Anterior cingulate cortex (tissue), 58 donors: ENCODE measurements around the gene STXBP5.
A peak's percentile ranks its signal among the peaks of the same experiment; 100 is the strongest.

Source experiments
- DNase-seq, 58 donors: peaks; one replicate each; lab custom pipeline; 2025; lab: John Stamatoyannopoulos, UW

STXBP5 gene

DNA sequence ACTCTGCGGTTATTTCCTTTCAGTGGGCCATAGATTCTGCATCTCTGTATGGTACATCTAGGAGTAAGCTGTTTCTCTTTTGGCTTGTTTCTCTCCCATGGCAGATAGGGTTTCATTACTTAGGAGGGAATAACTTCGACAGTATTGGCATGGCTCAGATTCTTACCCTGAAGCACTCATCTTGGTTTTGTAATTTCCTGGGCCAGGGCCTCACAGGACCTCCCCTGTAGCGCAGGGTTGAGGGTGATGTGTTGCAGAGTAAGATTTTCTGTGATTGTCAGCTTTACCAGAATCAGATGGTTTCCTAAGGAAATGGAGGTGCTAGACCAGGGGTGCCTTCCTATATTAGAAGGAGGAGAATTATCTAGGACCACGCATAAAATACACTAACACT lies 78.3 kb downstream of the STXBP5 start:
- DNase-seq = no peak

DNA sequence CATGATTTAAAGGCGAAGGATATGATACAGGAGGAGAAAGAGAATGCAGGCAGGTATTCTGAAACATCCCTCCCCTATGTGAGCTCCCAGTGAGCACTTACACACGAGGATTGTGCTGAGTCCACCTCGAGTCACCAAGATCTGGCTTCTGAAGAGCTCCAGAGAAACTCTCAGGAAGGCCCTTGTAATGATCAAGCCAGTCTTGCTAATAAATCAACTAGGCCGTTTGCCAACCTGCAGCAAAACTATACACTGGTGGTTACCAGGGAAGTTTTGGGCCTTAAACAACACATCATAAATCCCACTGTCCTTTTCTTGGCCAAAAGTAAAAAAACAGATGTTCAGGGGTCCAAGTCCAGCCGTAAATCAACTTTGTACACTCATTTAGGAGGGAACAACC lies 79.2 kb downstream of the STXBP5 start:
- no peak for DNase-seq

DNA sequence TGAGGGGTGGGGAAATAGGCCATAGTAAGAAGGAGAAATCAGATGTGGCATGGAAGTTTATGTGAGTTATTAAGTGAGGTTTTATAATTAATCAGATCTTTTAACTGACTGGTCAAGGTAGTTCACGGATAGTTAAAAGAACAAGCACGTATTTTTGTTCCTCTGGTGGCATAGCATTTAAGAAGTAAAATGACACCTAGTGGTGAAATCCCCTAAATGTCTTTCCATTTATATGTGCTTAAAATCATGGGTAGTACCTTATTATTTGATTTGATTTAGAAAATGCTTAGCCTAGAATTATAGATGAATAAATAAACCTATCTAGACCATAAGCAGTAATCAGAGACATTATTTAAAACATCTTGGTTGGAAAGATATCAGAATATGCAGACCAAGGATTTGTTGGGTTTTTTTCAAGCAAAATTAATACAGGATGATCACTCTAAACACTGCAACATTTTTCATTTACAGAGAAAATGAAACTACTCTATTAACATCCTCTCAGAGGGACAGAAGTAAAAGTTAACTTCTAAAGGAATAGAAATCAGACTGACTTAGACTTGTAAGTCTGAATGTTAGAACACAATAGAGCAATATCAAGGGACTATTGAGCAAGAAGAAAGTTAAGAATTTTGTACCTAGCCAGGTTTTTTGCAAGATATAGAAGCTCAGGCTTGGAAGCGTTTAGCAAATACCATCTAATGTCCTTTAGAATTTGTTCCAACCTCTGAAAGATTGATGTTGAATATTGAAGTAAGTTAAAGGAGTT lies 81.1 kb downstream of the STXBP5 start:
- DNase-seq = peak in 1 of 58 donors; percentile 1

DNA sequence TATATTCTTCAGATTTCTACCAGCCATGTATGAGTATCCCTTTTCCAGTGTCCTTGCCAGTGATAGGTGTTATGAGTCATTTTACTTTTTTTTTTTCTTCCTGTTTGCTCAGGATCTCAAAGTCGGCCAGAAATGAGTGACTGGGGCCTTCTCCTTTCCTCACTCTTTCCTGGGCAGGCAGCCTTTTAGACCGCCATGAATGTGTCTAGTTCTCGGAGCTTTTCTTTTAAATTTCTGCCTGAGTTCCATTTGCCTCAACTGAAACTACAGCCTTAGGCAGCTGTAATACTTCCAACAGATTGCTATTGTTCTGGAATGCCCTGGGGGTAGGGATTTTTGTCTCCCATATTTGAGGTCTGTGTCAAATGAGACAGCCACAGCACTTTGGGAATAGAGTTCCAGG lies 83.7 kb downstream of the STXBP5 start:
- no peak for DNase-seq

DNA sequence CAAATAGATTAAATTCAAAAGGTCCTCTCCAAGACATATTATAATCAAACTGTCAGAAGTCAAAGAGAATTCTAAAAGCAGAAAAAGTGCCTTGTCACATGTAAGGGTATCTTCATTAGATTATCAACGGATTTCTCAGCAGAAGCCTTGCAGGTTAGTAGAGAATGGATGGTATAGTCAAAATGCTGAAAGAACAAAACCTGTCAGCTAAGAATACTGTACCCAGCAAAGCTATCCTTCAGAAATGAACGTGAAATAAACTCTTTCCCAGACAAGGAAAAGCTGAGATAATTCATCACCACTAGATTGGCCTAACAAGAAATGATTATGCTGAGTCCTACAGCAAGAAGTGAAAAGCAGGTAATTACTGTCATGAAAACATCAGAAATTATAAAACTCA lies 92.9 kb downstream of the STXBP5 start:
- DNase-seq = no peak

DNA sequence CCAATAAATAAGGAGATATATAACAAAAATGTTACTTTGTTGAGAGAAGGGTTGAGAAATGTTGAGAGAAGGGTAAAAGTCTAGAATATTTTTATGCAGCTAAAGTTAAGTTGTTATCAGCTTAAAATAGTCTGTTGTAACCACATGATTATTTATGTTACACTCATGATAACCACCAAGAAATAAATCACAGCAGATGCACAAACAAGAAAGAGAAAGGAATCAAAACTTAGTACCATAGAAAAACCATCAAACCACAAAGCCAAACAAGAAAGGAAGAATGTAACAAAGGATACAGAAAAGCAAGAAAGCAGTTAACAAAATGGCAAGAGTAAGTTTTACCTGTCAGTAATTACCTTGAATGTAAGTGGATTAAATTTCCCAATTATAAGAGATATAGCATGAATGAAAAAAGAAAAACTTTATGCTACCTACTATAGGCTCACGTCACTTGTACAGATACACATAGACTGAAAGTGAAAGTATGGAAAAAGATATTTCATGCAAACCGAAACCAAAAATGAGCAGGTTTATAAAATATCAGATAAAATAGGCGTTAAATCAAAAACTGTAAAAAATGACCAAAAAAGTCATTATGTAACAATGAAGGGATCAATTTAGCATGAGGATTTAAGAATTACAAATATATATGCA lies 93.6 kb downstream of the STXBP5 start:
- DNase-seq = no peak

DNA sequence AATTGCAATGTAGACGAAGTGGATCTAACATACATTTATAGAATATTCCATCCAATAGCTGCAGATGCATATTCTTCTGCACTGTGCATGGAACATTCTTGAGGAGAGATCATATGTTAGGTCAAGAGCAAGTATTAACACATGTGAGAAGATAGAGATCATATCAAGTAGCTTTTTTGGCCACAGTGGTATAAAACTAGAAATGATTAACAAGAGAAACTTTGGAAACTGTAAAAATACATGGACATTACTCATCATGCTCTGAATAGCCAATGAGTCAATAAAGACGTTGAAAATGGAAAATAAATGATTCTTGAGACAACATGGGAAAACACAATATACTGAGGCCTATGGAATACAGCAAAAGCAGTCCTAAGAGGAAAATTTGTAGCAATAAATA lies 94.2 kb downstream of the STXBP5 start:
- no peak for DNase-seq

DNA sequence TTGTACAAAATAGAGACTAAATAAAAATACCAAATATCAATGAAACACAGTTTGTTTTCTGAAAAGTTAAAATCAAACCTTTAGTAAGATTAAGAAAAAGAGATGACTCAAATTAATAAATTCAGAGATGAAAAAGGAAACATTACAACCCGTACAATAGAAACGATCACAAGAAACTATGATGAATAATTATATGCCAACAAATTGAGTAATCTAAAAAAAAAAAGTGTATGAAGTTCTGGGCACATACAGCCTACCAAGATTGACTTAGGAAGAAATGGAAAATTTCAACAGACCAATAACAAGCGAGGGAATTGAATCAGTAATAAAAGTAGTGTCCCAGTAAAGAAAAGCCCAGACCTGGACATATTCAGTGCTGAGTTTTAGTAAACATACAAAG lies 94.8 kb downstream of the STXBP5 start:
- no peak for DNase-seq

DNA sequence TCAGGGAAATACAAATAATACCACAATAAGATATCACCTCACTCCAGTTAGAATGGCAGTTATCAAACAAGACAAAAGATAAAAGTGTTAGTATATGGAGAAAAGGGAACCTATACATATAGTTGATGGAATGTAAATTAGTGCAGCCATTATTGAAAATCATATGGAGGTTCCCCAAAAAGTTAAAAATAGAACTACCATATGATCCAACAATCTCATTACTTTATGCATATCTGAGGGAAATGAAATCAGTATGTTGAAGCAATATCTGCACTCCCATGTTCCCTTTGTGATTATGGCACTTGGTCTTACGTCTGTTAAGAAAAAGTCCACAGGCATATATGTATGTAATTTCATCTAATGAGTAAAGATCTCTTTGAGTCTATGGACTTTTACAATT lies 96.9 kb downstream of the STXBP5 start:
- DNase-seq = no peak

DNA sequence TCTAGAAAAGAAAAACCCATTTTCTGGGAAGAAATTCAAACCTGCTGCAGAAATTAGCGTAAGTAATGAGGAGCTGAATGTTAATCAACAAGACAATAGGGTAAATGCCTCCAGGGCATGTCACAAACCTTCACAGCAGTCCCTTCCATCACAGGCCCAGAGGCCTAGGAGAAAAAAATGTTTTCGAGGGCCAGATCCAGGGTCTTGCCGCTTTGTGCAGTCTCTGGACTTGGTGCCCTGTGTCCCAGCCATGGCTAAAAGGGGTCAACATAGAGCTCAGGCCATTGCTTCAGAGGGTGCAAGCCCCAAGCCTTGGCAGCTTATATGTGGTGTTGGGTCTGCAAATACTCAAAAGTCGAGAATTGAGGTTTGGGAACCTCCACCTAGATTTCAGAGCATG lies 99.8 kb downstream of the STXBP5 start:
- no peak for DNase-seq

DNA sequence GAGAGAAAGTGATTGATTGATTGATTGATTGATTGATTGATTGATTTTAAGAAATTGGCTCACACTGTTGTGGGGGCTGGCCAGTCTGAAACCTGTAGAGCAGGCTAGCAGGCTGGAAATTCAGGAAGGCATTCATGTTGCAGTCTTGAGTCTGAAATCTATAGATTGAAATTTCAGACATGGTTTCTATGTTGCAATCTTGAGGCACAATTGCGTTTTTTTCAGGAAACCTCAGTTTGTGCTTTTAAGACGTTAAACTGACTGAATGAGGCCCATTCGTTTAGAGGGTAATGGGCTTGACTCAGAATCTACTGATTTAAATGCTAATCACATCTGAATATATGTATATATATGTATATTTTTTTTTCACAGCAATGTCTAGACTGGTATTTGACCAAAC lies 106.3 kb downstream of the STXBP5 start:
- DNase-seq = no peak

DNA sequence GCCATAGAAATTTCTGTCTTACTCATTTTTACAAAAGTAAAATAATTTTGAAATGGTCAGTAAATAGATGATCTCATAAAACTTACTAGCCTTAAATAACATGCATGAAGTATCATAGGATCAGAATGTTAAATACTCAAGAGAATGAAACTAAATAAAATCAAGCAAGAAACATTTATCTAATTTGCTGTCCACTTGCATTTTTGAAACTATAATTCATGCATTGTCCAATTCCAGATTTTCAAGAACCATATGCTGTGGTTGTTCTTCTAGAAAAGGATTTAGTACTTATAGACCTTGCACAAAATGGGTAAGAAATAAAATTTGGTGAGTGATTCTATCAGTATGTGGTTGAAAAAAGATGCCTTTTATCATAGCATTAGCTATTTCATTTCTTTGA lies 107.0 kb downstream of the STXBP5 start:
- no peak for DNase-seq

DNA sequence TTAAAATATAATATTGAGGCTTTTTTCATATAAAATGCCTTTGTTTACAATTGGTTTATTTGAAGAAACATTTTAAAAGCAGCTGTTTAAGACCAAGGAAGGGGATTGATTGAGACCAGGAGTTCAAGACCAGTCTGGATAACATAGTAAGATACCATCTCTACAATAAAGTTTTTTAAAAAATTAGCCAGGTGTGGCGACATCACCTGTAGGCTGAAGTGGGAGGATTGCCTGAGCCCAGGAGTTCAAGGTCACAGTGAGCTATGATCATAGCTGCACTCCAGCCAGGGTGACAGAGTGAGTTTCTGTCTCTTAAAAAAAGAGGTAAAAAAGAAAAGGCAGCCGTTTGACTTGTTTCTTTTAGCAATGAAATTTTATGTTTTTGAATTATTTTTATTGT lies 117.0 kb downstream of the STXBP5 start:
- no peak for DNase-seq

DNA sequence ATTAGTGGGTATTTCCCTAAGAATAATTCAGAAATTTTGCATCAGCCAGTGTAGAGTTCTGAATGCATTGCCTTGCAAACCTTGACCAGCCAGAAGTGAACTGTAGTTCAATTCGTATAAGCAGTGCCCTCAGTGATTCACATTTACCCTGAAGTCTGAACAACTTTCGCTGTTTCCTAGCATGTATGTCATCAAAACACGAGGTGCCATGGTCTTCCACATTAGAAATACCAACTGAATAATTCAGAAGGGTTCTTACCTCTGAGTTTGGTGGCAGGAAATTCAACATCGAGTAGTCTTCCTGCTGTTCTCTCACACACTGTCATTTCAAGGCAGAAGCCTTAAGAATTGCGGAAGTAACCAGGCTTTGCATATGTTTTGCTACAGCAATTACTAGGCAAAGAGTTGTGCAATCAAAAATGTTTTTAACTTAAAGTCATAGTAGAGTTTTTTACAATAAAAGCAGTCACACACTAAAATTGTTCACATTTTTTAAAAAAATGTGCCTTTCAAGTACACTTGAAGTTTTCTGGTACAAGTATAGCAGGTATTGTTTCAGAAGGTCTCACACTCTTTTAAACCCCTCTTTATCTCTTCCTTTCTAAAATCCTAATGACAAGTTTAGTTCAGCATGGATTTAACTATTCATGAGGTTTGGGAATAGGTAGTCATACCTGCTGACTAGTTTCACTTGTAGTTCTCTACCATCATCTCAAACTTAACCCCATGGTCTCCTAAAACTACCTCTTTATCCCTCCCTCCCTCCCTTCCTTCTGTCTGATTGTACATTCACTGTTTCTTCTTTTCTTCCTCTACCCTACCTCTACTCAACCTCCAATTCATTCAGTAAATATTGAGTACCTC lies 118.3 kb downstream of the STXBP5 start:
- DNase-seq = no peak

DNA sequence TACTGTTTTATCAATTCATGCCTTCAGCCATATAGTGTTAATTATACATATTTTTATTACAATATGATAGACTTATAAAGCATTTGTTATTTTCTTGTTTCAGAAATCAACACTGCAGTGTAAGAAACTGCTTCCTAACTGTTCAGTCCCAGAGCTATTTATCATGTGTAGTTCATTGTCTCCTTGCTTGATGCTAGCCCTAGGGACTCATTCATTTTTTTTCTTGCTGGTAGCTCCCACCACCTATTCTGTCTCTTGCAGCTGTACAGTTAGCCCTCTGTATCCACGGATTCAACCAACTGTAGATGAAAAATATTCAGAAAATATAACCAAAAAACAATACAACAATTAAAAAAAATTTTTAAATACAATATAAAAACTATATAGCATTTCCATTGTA lies 121.3 kb downstream of the STXBP5 start:
- DNase-seq = no peak

DNA sequence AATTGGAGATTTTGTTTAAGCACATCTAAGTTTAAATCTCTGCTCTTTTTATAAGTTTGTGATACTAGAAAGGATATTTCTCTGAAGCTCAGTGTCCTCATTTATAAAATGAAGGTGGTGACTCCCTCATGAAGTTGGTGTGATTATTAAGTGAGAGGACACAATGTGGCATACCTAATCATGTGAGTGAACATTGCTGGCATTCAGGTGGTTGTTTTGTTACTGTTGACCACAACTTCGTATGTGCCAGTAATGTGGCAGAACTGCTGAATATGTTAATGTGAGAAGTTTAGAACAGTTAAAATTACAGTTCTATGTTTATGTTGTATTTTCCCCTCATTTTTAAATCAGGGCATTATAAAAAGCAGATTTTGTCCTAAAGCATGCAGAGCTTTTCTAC lies 127.2 kb downstream of the STXBP5 start:
- no peak for DNase-seq

DNA sequence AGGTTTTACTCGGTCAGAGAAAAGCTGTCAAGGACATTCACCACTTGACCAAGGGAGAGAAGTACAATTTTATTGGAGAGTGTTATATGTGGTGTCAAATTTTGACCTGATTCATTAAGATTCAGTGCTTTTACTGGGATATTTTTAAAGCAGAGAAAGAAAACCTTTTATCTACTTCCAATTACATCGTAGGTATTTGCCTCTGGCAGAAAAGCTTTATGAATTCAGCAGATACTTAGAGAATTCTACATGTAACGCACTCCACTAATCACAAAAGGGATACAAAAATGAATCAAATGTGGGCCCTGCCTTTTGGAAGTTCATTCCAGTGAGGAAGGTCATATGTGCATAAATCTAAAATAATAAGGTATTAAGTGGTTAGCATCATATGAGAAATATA lies 133.7 kb downstream of the STXBP5 start:
- DNase-seq = no peak

DNA sequence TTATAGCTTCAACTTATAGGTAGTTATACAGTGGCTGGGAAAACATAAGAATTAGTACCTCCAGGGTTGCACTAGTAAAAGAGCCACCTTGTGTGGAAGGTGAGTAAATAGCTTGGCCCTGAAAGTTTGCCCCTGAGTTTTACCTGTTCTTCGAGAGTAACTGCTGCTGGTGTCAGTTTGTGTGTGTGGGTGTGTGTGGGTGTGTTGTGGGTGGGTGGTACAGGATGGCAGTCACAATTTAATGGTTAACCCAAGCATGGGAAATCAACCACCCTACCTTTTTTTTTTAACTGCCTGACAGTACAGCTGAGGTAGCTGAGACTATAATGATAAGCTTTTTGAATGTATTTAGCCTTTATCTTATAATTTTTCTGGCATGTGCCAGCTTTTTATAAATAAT lies 137.3 kb downstream of the STXBP5 start:
- DNase-seq = no peak

DNA sequence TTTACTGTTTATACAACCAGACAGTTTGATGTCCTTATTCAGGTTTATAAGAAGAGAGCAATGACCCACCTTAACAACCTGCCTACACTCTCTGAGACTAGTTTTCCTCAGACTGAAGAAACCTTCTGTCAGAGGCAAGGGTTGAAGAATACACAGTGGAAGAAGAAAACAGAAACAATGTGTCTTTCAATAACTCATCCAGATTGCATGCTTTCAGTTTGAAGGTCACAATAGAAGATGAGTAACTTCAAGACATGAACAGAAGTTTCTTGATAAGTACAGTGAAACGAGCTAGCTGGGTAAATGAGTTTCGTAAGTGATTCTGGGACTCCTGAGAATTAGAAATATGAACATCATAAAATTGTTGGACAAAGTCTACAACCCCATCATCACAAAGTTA lies 141.7 kb downstream of the STXBP5 start:
- DNase-seq = no peak

DNA sequence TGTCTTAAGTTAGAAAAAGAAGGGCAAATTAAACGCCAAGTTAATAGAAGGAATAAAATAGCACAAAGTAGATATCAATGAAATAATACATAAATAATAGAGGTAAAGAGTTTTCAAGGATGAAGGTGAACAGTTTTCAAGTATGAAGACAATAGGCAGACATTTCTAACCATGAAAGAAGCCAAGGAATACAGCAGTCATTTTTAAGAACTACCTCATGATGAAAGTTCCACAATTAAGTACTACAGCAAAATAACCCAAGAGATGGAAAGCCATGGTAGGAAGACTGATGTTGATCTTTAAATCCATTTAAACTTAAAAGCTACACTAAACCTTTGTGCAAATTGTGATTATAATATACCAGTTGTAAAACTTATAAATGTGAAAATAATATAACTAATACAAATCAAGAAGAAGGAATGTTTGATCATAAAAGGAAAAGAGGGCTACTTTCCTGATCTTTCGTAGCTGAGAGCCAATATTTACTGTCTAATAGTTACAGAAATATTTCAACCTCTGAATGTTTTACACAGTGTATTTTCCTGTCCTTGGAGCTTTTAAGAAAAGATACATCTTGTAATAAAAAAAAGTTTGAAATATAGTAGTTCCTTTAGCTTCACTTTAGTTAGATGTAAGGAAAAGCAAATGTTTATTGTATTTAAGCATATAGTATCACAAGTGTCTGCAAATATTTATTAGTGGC lies 143.1 kb downstream of the STXBP5 start:
- no peak for DNase-seq
